GM19452 (cell line): ENCODE data around the gene USP6NL.

Experiments used
- ATAC-seq: cut with Tn5 transposase; IDR thresholded peaks from one replicate; pipeline ENCODE4 v1.9.1; 2021; ENCODE audit not compliant: unreplicated experiment

USP6NL gene

GRCh38 chr10:11553773-11554381, 57.6 kb downstream of the USP6NL start:
- peak; percentile 81 for ATAC-seq

- ATAC-seq, result no peak
These were observed 59.4 kb downstream of the USP6NL start for GRCh38 chr10:11551916-11552602.

- no peak for ATAC-seq
These were observed 60.3 kb downstream of the USP6NL start for GRCh38 chr10:11551104-11551503.

- no peak for ATAC-seq
These were observed 62.7 kb downstream of the USP6NL start for GRCh38 chr10:11548768-11549099.

- no peak for ATAC-seq
These were observed 63.2 kb downstream of the USP6NL start for GRCh38 chr10:11548065-11548767.

- ATAC-seq, result no peak
These were observed 64.9 kb downstream of the USP6NL start for GRCh38 chr10:11546581-11546980.

GRCh38 chr10:11541296-11541695, 70.2 kb downstream of the USP6NL start:
- no peak for ATAC-seq

GRCh38 chr10:11539191-11539868, 72.1 kb downstream of the USP6NL start:
- ATAC-seq, result no peak

- no peak for ATAC-seq
These were observed 72.6 kb downstream of the USP6NL start for GRCh38 chr10:11538834-11539190.

GRCh38 chr10:11536228-11536627, 75.2 kb downstream of the USP6NL start:
- ATAC-seq, result no peak

- ATAC-seq, result no peak
These were observed 76.0 kb downstream of the USP6NL start for GRCh38 chr10:11535346-11535959.

- ATAC-seq, result no peak
These were observed 78.1 kb downstream of the USP6NL start for GRCh38 chr10:11533328-11533781.

- no peak for ATAC-seq
These were observed 79.1 kb downstream of the USP6NL start for GRCh38 chr10:11532306-11532705.

- no peak for ATAC-seq
These were observed 80.6 kb downstream of the USP6NL start for GRCh38 chr10:11530806-11531205.

- no peak for ATAC-seq
These were observed 82.1 kb downstream of the USP6NL start for GRCh38 chr10:11529276-11529903.

- no peak for ATAC-seq
These were observed 83.2 kb downstream of the USP6NL start for GRCh38 chr10:11528286-11528685.

- no peak for ATAC-seq
These were observed 83.7 kb downstream of the USP6NL start for GRCh38 chr10:11527691-11528255.

- ATAC-seq, result no peak
These were observed 84.4 kb downstream of the USP6NL start for GRCh38 chr10:11527068-11527467.

GRCh38 chr10:11525503-11525902, 85.9 kb downstream of the USP6NL start:
- no peak for ATAC-seq

- no peak for ATAC-seq
These were observed 88.6 kb downstream of the USP6NL start for GRCh38 chr10:11522821-11523245.
